Measurements from ENCODE around the gene BBX.
"Not testable (repeated sequence)": the region's sequence is repeated elsewhere in the genome, so short reads cannot be mapped to it uniquely, and the experiment has no call there.

BBX gene

GRCh38 chr3:107813026-107813425, 290.3 kb downstream of the BBX start:
- DNase-seq = no peak
- in situ Hi-C loops (cut with MboI; ENCODE audit: low pct_unique_long_range_greater_than_20kb, low sequenced_read_pairs) = no loop called here

GRCh38 chr3:107816107-107816506, 293.3 kb downstream of the BBX start:
- in situ Hi-C loops (cut with MboI; ENCODE audit: low pct_unique_long_range_greater_than_20kb, low sequenced_read_pairs) = no loop called here
- DNase-seq = no peak

- DNase-seq = no peak
- in situ Hi-C loops (cut with MboI; ENCODE audit: low pct_unique_long_range_greater_than_20kb, low sequenced_read_pairs) = no loop called here
Measured at GRCh38 chr3:107817076-107817475, 294.3 kb downstream of the BBX start.

- no peak for DNase-seq
- in situ Hi-C loops (cut with MboI; ENCODE audit: low pct_unique_long_range_greater_than_20kb, low sequenced_read_pairs) = no loop called here
Measured at GRCh38 chr3:107818025-107818424, 295.3 kb downstream of the BBX start.

GRCh38 chr3:107819656-107820055, 296.9 kb downstream of the BBX start:
- no peak for DNase-seq

GRCh38 chr3:107822308-107822707, 299.5 kb downstream of the BBX start:
- no peak for DNase-seq
- in situ Hi-C loops (cut with MboI; ENCODE audit: low pct_unique_long_range_greater_than_20kb, low sequenced_read_pairs) = no loop called here

More at GRCh38 chr3:107819656-107820055, 296.9 kb downstream of the BBX start:
- in situ Hi-C loops (cut with MboI; ENCODE audit: low pct_unique_long_range_greater_than_20kb, low sequenced_read_pairs) = no loop called here

GRCh38 chr3:107824822-107825371, 302.1 kb downstream of the BBX start:
- in situ Hi-C loops (cut with MboI; ENCODE audit: low pct_unique_long_range_greater_than_20kb, low sequenced_read_pairs) = loop anchor here (25.0 kb wide), 1 partner anchor 588 kb away; no protein-coding TSS in a partner anchor
- DNase-seq = no peak

- no peak for DNase-seq
- in situ Hi-C loops (cut with MboI; ENCODE audit: low pct_unique_long_range_greater_than_20kb, low sequenced_read_pairs) = loop anchor here (25.0 kb wide), 1 partner anchor 588 kb away; no protein-coding TSS in a partner anchor
Measured at GRCh38 chr3:107825556-107825955, 302.8 kb downstream of the BBX start.

- in situ Hi-C loops (cut with MboI; ENCODE audit: low pct_unique_long_range_greater_than_20kb, low sequenced_read_pairs) = loop anchor here (25.0 kb wide), 1 partner anchor 589 kb away; no protein-coding TSS in a partner anchor
- no peak for DNase-seq
Measured at GRCh38 chr3:107826727-107827126, 304.0 kb downstream of the BBX start.

- no peak for DNase-seq
Measured at GRCh38 chr3:107829185-107829584, 306.4 kb downstream of the BBX start.

GRCh38 chr3:107831590-107831989, 308.8 kb downstream of the BBX start:
- no peak for DNase-seq
- in situ Hi-C loops (cut with MboI; ENCODE audit: low pct_unique_long_range_greater_than_20kb, low sequenced_read_pairs) = loop anchor here (25.0 kb wide), 1 partner anchor 594 kb away; no protein-coding TSS in a partner anchor

More at GRCh38 chr3:107829185-107829584, 306.4 kb downstream of the BBX start:
- in situ Hi-C loops (cut with MboI; ENCODE audit: low pct_unique_long_range_greater_than_20kb, low sequenced_read_pairs) = loop anchor here (25.0 kb wide), 1 partner anchor 592 kb away; no protein-coding TSS in a partner anchor

GRCh38 chr3:107833043-107833442, 310.3 kb downstream of the BBX start:
- in situ Hi-C loops (cut with MboI; ENCODE audit: low pct_unique_long_range_greater_than_20kb, low sequenced_read_pairs) = loop anchor here (25.0 kb wide), 1 partner anchor 596 kb away; no protein-coding TSS in a partner anchor
- no peak for DNase-seq

GRCh38 chr3:107833722-107834416, 311.1 kb downstream of the BBX start:
- in situ Hi-C loops (cut with MboI; ENCODE audit: low pct_unique_long_range_greater_than_20kb, low sequenced_read_pairs) = loop anchor here (25.0 kb wide), 1 partner anchor 597 kb away; no protein-coding TSS in a partner anchor

GRCh38 chr3:107835001-107835400, 312.2 kb downstream of the BBX start:
- in situ Hi-C loops (cut with MboI; ENCODE audit: low pct_unique_long_range_greater_than_20kb, low sequenced_read_pairs) = loop anchor here (25.0 kb wide), 1 partner anchor 598 kb away; no protein-coding TSS in a partner anchor

More at GRCh38 chr3:107833722-107834416, 311.1 kb downstream of the BBX start:
- no peak for DNase-seq

GRCh38 chr3:107837895-107838612, 315.3 kb downstream of the BBX start:
- in situ Hi-C loops (cut with MboI; ENCODE audit: low pct_unique_long_range_greater_than_20kb, low sequenced_read_pairs) = loop anchor here (25.0 kb wide), 1 partner anchor 601 kb away; no protein-coding TSS in a partner anchor
- no peak for DNase-seq

More at GRCh38 chr3:107835001-107835400, 312.2 kb downstream of the BBX start:
- DNase-seq = not testable (repeated sequence)

GRCh38 chr3:107841831-107842230, 319.1 kb downstream of the BBX start:
- DNase-seq = no peak
- in situ Hi-C loops (cut with MboI; ENCODE audit: low pct_unique_long_range_greater_than_20kb, low sequenced_read_pairs) = loop anchor here (25.0 kb wide), 1 partner anchor 605 kb away; no protein-coding TSS in a partner anchor

GRCh38 chr3:107842940-107843339, 320.2 kb downstream of the BBX start:
- no peak for DNase-seq

GRCh38 chr3:107845380-107846278, 322.9 kb downstream of the BBX start:
- in situ Hi-C loops (cut with MboI; ENCODE audit: low pct_unique_long_range_greater_than_20kb, low sequenced_read_pairs) = loop anchor here (25.0 kb wide), 1 partner anchor 608 kb away; no protein-coding TSS in a partner anchor
- DNase-seq = no peak

More at GRCh38 chr3:107842940-107843339, 320.2 kb downstream of the BBX start:
- in situ Hi-C loops (cut with MboI; ENCODE audit: low pct_unique_long_range_greater_than_20kb, low sequenced_read_pairs) = loop anchor here (25.0 kb wide), 1 partner anchor 606 kb away; no protein-coding TSS in a partner anchor

Data from KBM-7 (cell line).